Measurements from ENCODE around the gene SYNM.

- no peak for TF ChIP-seq CTCF (conservative IDR thresholded peaks at IDR 0.05; ENCODE audit: low read depth in 2 of 2)
- TF ChIP-seq POLR2AphosphoS5 (IDR thresholded peaks at IDR 0.05; ENCODE audit: low read depth) = no peak
- TF ChIP-seq EZH2phosphoT487 (IDR thresholded peaks at IDR 0.05; ENCODE audit: unreplicated experiment) = no peak
These were observed 34.4 kb downstream of the SYNM start for GRCh38 chr15:99139276-99139675.
